KOPT-K1 (cell line): ENCODE results near the gene ARHGEF19.
A peak's percentile ranks its signal among the peaks of the same experiment; 100 is the strongest.
"Not testable (repeated sequence)": the region's sequence is repeated elsewhere in the genome, so short reads cannot be mapped to it uniquely, and the experiment has no call there.

Experiments used
- H3K27ac ChIP-seq: fragments of 200-600 bp; sonication (generic); 2 replicates; pipeline ENCODE4 v1.5.1; 2016; ENCODE audit warnings: antibody characterized with exemption, mild to moderate bottlenecking, low read depth, low read length; ENCODE audit not compliant: poor library complexity, severe bottlenecking
- H3K36me3 ChIP-seq: fragments of 200-600 bp; sonication (generic); 2 replicates; pipeline ENCODE4 v1.5.1; 2017; ENCODE audit warnings: antibody characterized with exemption, mild to moderate bottlenecking, low read length, moderate library complexity; ENCODE audit not compliant: insufficient read depth
- H3K9me3 ChIP-seq: fragments of 200-600 bp; sonication (generic); 2 replicates; pipeline ENCODE4 v1.5.1; 2017; ENCODE audit warnings: antibody characterized with exemption, low read length, mild to moderate bottlenecking; ENCODE audit not compliant: insufficient read depth, poor library complexity, severe bottlenecking

ARHGEF19 gene

DNA sequence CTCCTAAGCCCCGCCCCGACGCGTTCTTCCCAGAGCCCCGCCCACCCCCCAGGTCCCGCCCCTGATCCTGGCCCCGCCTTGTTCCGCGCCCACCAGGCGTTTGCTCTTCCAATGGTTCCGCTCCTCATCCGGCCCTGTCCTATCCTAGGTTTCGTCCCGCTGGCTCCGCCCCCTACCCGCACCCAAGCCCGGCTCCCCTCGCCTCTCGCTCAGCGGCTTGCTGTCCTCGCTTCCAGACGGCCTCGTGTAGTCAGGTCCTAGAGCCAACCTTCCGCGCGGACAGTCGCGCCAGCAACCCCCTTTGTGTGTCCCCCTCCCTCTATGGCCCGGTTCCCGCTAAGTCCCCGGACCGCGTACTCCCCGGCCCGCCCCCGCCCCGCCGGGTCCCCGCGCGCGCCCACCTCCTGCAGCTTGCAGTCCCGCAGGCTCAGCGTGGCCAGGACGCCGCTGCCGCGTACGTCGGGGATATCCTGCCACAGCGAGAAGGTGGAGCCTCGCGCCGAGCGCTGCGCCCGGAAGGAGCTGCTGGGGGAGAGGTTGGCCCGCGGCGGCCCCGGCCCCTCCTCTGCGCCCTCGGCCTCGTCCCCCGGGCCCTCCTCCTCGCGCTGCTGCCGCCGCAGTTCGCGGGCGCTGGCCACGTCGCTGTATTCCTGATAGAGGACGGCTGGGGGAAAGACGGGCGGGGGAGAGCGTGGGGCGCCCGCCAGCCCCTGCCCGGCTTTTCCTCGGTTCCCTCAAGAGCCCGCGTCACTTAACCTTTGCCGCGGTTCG is 5.7 kb downstream of the ARHGEF19 start:
- H3K9me3 ChIP-seq: no peaks in the 10 kb centered on the region
- H3K36me3 ChIP-seq: no peaks in the 10 kb centered on the region
- H3K27ac ChIP-seq: peak overlapping the region; percentile 72

DNA sequence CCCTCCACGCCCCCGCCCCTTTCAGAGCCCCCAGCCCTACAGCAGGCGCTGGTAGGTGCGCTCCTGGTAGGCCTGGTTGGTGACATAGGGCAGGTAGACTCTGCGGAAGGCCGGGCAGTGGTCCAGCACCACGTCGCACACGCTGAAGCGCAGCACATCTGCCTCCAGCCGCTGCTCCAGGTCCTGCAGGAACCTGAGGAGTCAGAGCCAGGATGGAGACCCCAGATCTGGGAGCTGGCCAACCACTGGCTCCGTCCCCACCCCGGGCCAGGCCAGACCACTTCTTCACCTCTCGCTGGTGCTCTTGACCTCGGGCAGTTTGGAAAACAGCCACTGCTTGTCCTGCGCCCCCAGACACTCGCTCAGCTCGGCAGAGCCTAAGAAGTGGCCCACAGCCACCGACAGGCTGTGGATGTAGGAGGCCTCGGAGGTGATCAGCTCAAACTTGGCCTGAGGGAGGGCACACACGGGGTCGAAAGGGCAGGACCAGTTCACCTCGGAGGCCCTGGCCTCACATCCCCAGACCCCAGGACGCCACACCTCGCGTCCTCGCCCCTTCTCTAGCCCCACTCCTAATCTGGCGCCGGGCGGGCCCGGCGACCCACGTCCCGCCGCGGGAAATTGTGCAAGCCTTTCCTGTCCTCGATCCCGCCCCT is 6.4 kb downstream of the ARHGEF19 start:
- Histone ChIP-seq H3K9me3 (no peaks in the 10 kb centered on the region), H3K27ac (peak overlapping the region; percentile 49), H3K36me3 (no peaks in the 10 kb centered on the region)

DNA sequence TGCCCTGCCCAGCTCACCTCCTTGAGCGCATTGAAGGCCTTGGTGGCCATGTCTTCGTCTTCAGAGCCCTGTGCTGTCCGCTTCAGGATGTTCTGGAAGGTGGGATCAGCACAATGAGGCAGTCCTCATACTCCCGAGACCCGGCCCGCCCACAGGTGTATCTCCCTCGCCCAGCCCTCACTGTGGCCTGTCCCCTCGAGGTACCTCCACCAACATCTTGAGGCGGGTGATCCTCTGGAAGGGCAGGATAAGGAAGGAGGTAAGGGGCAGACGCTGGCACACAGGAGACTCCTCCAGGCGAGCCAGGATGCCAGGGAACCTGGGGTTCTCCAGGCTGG is 7.1 kb downstream of the ARHGEF19 start:
- Histone ChIP-seq H3K36me3 (no peaks in the 10 kb centered on the region), H3K27ac (no peak overlapping the region), H3K9me3 (no peaks in the 10 kb centered on the region)

DNA sequence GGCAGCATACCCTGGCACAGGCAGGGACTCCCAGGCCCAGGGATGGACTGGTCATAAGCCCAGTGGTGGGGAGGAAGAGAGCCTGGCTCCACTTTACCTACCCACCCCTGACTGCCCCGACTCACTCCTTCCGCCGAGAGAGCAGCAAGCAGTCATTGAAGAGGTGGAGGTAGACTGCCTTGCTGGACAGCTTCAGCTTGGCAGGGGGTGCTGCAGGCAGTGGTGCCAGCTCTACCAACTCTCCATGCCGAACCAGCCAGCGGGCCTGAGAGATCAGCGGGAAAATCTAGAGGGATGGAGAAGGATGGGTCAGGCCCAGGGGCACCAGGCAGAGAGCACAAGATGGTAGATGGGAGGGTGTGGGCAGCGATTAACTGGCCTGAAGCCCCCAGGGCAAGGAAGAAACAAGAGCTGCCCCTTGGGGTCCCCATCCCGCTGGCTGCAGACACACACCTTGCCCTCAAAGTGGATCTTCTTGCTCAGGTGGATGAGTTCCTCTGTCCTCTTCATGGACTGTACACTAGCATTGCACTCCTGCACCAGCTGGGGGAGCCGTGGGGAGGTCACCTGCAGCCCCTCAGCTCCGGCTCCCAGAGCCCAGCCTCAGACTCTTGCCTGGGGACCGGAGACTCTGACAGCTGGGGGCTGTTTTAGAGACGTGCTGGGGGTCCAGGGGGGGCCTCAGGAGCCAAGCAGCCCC is 7.7 kb downstream of the ARHGEF19 start:
- no peak overlapping the region for H3K27ac ChIP-seq
- no peaks in the 10 kb centered on the region for H3K9me3 ChIP-seq
- no peaks in the 10 kb centered on the region for H3K36me3 ChIP-seq

DNA sequence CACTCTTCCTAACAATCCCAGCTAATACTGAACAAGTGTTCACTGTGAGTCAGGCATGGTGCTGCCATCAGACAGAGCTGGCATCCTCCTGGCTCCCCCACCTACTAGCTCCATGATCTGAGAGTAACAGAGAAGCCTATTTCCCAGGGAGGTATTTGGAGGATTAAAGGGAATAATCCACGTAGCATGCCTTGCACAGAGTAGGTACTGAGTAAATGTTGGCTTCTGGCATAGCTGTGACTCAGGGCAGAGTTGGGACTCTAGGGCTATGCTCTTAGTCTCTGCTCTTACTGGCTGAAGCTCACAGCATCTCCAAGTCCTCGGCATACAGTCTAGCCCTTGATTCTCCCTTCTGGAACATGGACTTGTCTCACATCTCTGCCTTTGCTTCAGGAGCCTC is 8.2 kb downstream of the ARHGEF19 start:
- Histone ChIP-seq H3K36me3 (no peaks in the 10 kb centered on the region), H3K9me3 (no peaks in the 10 kb centered on the region), H3K27ac (no peak overlapping the region)

DNA sequence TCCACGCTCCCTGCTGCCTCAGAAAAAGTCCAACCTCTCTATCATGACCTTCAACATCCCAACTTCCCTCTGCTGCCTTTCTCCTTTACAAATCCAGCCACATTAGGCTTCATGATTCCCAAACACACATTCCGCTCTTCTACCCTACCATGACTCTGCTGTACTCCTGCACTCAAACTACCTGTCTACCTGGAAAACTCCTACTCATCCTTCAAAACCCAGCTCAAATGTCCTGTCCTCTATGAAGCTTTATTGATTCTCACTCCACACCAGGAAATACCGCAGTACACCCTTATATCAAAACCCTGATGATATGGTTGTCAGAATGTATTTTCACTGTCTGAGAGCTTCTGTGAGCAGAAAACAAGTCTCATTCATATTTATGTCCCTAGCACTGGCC is 8.9 kb downstream of the ARHGEF19 start:
- H3K27ac ChIP-seq: no peak overlapping the region
- H3K36me3 ChIP-seq: no peaks in the 10 kb centered on the region
- H3K9me3 ChIP-seq: no peaks in the 10 kb centered on the region

DNA sequence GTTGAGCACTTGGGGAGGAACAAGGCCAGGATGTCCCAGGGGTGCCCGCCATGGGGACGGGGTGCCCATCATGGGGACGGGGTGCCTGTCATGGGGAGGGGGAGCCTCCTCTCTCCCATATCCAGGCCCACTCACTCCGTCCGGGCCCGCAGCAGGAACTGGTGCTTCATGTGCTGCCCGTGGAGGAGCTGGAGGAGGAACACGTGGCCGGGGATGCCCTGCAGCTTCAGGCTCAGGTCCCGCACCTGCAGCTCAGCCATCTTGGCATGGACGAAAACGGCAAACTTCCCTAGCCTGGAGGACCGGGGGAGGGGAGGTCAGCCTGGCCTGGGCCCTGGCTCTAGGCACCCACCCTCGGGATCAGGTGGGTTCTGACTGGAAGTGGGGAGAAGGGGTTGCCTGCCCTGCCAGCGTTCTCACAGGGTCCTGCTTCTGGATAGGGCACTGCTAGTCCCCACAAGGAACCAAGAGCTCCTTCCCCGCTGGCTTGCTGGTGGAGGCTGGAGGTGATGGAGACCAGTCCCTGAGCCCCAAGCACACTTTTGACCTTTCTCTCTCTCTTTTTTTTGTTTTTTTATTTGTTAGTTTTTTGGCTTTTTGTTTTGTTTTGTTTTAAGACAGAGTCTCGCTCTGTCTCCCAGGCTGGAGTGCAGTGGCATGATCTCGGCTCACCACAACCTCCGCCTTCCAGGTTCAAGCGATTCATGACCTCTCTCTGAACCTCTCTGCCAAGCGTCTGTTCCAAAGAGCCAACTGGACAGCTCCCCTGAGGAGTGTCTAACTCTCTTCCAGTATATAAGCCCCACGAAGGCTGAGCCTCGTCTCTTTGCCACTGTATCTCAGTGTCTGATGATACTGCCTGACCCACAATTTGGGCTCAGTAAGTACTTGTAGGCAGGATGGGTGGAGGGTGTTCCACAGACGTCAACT is 9.9 kb downstream of the ARHGEF19 start:
- no peaks in the 10 kb centered on the region for H3K36me3 ChIP-seq
- H3K9me3 ChIP-seq: no peaks in the 10 kb centered on the region
- no peak overlapping the region for H3K27ac ChIP-seq

DNA sequence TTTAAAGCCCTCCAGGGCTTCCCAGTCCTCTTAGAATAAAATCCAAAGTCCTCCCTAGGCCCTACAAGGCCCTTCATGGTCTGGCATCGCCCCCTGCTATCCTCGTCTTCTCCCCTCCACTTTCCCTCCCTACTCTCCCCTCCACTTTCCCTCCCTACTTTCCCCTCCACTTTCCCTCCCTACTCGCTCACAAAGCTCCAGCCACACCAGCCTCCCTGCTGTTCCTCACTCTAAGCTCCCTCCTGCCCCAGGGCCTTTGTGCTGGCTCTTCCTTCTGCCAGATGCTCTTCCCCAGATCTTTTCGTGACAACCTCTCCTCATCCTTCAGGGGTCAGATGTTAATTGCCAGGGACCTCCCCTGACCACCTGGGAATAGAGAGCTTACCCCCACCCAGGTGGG is 12.8 kb downstream of the ARHGEF19 start:
- no peaks in the 10 kb centered on the region for H3K9me3 ChIP-seq
- H3K36me3 ChIP-seq: no peaks in the 10 kb centered on the region
- H3K27ac ChIP-seq: no peak overlapping the region

DNA sequence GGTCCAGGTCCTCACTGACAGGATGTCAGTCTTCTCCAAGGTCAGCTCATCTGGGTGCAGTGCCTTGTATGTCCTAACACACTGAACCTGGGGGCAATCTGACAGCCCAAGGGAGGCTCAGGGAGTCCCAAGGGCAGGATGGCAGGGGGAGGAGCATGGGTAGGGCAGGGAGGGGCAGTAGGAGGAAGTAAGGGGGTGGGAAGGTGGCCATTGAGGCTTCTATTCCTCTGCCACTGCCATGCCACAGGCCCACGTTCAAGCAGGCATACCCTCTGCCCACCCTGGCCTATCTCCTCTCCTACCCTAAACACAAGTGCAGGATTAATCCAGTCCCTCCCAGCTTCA is 13.3 kb downstream of the ARHGEF19 start:
- Histone ChIP-seq H3K27ac (no peak overlapping the region), H3K9me3 (no peaks in the 10 kb centered on the region), H3K36me3 (no peaks in the 10 kb centered on the region)

DNA sequence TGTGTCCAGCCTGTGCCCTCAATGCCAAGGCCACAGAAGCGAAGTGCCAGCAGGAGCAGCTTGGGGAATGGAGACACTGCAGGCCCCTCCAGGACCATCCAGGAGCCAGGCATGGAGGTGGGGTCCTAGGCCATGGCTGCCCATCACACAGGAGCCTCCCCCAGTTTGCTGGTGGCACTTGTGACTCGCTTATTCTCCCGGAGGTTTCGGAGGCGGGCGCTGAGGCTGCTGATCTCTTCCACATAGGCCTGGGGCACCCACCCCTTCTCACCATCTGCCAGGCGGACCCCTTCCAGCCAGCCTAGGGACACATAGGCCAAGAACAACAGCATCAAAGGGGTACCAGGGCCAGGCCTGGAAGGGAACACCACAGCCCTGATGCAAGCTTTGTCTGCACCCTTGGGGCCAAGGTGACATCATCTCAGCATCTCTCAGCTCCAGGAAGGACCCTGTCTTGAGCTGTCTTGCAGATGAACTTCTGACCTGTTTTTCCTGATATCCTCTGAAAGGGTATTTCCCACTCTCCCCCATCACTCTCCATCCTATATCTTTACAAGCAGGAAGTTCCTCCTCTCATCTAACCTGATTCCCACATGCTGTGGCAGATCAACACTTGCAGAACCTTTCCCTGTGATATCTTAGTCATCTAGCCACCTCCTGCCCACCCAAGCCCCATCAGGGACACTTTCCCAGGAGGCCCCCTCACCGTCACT is 13.9 kb downstream of the ARHGEF19 start:
- Histone ChIP-seq H3K36me3 (no peaks in the 10 kb centered on the region), H3K27ac (no peak overlapping the region), H3K9me3 (no peaks in the 10 kb centered on the region)

DNA sequence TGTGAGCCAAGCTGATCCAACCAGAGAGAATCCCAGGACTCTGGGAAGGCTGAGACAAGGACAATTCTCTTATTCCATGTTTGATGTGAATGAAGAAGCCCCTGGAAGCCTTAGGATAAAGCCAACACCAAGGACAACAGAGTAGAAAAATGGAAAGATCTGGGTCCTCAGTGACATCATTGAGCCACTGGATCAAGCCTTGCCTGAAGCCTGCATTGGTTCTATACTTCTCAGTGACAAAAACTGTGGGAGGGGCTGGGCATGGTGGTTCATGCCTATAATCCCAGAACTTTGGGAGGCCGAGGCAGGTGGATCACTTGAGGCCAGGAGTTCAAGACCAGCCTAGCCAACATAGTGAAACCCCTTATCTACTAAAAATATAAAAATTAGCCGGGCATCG is 15.6 kb downstream of the ARHGEF19 start:
- no peaks in the 10 kb centered on the region for H3K9me3 ChIP-seq

DNA sequence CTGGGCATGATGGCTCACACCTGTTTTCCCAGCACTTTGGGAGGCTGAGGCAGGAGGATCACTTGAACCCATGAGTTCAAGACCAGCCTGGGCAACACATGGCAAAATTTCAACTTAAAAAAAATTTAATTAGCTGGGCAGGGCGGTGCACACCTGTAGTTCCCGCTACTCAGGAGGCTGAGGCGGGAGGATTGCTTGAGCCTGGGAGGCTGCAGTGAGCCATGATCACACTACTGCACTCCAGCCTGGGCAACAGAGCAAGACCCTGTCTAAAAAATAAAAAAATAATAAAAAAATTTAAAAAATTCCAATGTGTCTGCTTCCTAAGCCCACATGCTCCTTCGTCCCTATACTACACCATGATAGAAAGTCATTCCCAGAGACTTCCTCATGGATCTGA is 16.3 kb downstream of the ARHGEF19 start:
- H3K27ac ChIP-seq, H3K36me3 ChIP-seq, H3K9me3 ChIP-seq: not testable (repeated sequence)

More for the DNA sequence above, 15.6 kb downstream of the ARHGEF19 start:
- no peak overlapping the region for H3K27ac ChIP-seq
- no peaks in the 10 kb centered on the region for H3K36me3 ChIP-seq

DNA sequence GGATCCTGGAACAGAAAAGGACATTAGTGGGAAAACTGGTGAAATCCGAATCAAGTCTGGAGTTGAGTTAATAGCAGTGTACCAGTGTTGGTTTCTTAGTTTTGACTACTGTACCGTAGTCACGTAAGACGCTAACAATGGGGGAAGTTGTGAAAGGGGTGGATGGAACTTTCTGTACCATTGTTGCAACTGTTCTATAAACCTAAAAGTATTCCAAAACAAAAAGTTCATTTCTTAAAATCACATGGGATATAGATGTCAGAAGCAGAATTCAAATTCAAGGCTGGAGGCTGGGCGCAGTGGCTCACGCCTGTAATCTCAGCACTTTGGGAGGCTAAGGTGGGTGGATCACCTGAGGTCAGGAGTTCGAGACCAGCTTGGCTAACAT is 16.9 kb downstream of the ARHGEF19 start:
- no peak overlapping the region for H3K27ac ChIP-seq
- H3K9me3 ChIP-seq: no peaks in the 10 kb centered on the region
- no peaks in the 10 kb centered on the region for H3K36me3 ChIP-seq

DNA sequence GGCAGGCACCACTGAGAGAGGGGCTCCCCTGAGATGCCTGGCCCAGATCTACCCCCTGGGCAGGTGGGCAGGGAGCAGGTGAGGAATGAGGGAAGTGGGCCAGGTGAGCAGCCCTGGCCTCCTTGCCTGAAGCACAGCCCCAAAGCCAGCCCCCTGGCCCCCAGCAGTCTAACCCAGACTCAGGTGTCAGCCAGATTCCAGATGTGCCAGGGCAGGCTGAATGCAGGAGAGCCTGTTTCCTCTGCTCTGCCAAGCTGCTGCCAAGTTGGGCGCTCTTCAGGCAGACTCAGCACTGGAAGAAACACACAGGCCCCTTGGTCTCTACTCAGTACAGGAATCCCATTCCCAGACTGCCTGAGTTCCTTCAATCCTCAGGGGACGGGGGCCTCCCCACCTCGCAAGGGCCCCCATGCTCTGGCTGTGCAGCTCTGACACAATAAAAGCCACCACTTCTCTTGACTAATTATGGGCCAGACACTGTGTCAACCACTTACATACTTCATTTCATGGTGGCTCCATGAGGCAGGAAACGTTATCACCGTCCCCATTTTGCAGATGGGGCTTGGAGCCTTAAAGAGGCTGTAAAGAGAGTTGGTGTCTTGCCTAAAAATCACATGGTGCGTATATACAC is 20.4 kb downstream of the ARHGEF19 start:
- no peaks in the 10 kb centered on the region for H3K36me3 ChIP-seq

More for the DNA sequence above, 20.4 kb downstream of the ARHGEF19 start:
- Histone ChIP-seq H3K9me3 (no peaks in the 10 kb centered on the region), H3K27ac (no peak overlapping the region)
